NCI-H748 (cell line): ENCODE results near the gene WDR91.

Experiments used
- DNase-seq: peaks from one replicate; lab custom pipeline; 2025; ENCODE audit not compliant: unreplicated experiment; lab: John Stamatoyannopoulos, UW

The WDR91 gene

GRCh38 chr7:135211179-135211945, at the start of gene WDR91:
Gene WDR91, minus strand, starts transcription at chr7:135211526. Its CDS starts 24 bp downstream, at chr7:135211502.
- peak; percentile 89 for DNase-seq

GRCh38 chr7:135260470-135260869, 49.1 kb upstream of the WDR91 start:
- DNase-seq, result no peak

- DNase-seq, result no peak
Measured at GRCh38 chr7:135259702-135260101, 48.4 kb upstream of the WDR91 start.

- no peak for DNase-seq
Measured at GRCh38 chr7:135258585-135258984, 47.3 kb upstream of the WDR91 start.

GRCh38 chr7:135257790-135258189, 46.5 kb upstream of the WDR91 start:
- no peak for DNase-seq

GRCh38 chr7:135253851-135254771, 42.8 kb upstream of the WDR91 start:
- no peak for DNase-seq

GRCh38 chr7:135251496-135252391, 40.4 kb upstream of the WDR91 start:
- no peak for DNase-seq

GRCh38 chr7:135248546-135248945, 37.2 kb upstream of the WDR91 start:
- DNase-seq, result no peak

- no peak for DNase-seq
Measured at GRCh38 chr7:135247746-135248471, 36.6 kb upstream of the WDR91 start.

GRCh38 chr7:135246191-135246825, 35.0 kb upstream of the WDR91 start:
- no peak for DNase-seq

- no peak for DNase-seq
Measured at GRCh38 chr7:135245226-135246190, 34.2 kb upstream of the WDR91 start.

GRCh38 chr7:135242096-135242684, 30.9 kb upstream of the WDR91 start:
- DNase-seq, result no peak

GRCh38 chr7:135240441-135240840, 29.1 kb upstream of the WDR91 start:
- DNase-seq, result no peak

- DNase-seq, result no peak
Measured at GRCh38 chr7:135239263-135239662, 27.9 kb upstream of the WDR91 start.

GRCh38 chr7:135238112-135238744, 26.9 kb upstream of the WDR91 start:
- peak; percentile 22 for DNase-seq

GRCh38 chr7:135236727-135237126, 25.4 kb upstream of the WDR91 start:
- DNase-seq, result no peak

GRCh38 chr7:135235841-135236240, 24.5 kb upstream of the WDR91 start:
- DNase-seq, result no peak

- DNase-seq, result no peak
Measured at GRCh38 chr7:135234727-135235126, 23.4 kb upstream of the WDR91 start.
